LNCaP clone FGC (cell line): ENCODE measurements around the gene NCR2.

Experiments
- DNase-seq: peaks from one replicate; pipeline ENCODE4 v3.0.0-alpha.2; 2011; ENCODE audit warnings: low read depth
- H3K4me3 ChIP-seq: 2 replicates; pipeline ENCODE4 v1.5.1; 2011; ENCODE audit warnings: mild to moderate bottlenecking, low read depth, low read length, control low read depth
- CTCF ChIP-seq: IDR thresholded peaks from 2 replicates; pipeline ENCODE4 v1.5.1; 2012; ENCODE audit warnings: mild to moderate bottlenecking; ENCODE audit not compliant: control insufficient read depth, insufficient read depth; ENCODE audit errors: extremely low read depth

NCR2 gene

GRCh38 chr6:41337709-41338108 is 2.3 kb downstream of the NCR2 start:
- H3K4me3 ChIP-seq, result no peak overlapping the region
- DNase-seq, result no peak
- TF ChIP-seq CTCF, result no peak

- no peak for TF ChIP-seq CTCF
- no peak for DNase-seq
Measured at GRCh38 chr6:41338659-41339058, 3.3 kb downstream of the NCR2 start.

GRCh38 chr6:41341580-41341979 is 6.2 kb downstream of the NCR2 start:
- no peak for TF ChIP-seq CTCF
- H3K4me3 ChIP-seq, result no peak overlapping the region
- no peak for DNase-seq

More at GRCh38 chr6:41338659-41339058, 3.3 kb downstream of the NCR2 start:
- H3K4me3 ChIP-seq, result no peak overlapping the region

GRCh38 chr6:41342241-41342640 is 6.8 kb downstream of the NCR2 start:
- TF ChIP-seq CTCF, result no peak
- no peak overlapping the region for H3K4me3 ChIP-seq
- no peak for DNase-seq

- no peak for DNase-seq
Measured at GRCh38 chr6:41343641-41344187, 8.3 kb downstream of the NCR2 start.

GRCh38 chr6:41344876-41345275 is 9.5 kb downstream of the NCR2 start:
- no peak for DNase-seq
- H3K4me3 ChIP-seq, result no peak overlapping the region
- no peak for TF ChIP-seq CTCF

More at GRCh38 chr6:41343641-41344187, 8.3 kb downstream of the NCR2 start:
- no peak overlapping the region for H3K4me3 ChIP-seq
- TF ChIP-seq CTCF, result no peak

- no peak for DNase-seq
- no peak overlapping the region for H3K4me3 ChIP-seq
- TF ChIP-seq CTCF, result no peak
Measured at GRCh38 chr6:41345901-41346300, 10.5 kb downstream of the NCR2 start.
